HG03469 (cell line): ENCODE results near the gene ARHGAP26.

ENCODE experiments used
- ATAC-seq: cut with Tn5 transposase; IDR thresholded peaks from one replicate; pipeline ENCODE4 v1.9.1; 2021; ENCODE audit warnings: mild to moderate bottlenecking, moderate library complexity, moderate number of reproducible peaks; ENCODE audit not compliant: unreplicated experiment

The ARHGAP26 gene

DNA sequence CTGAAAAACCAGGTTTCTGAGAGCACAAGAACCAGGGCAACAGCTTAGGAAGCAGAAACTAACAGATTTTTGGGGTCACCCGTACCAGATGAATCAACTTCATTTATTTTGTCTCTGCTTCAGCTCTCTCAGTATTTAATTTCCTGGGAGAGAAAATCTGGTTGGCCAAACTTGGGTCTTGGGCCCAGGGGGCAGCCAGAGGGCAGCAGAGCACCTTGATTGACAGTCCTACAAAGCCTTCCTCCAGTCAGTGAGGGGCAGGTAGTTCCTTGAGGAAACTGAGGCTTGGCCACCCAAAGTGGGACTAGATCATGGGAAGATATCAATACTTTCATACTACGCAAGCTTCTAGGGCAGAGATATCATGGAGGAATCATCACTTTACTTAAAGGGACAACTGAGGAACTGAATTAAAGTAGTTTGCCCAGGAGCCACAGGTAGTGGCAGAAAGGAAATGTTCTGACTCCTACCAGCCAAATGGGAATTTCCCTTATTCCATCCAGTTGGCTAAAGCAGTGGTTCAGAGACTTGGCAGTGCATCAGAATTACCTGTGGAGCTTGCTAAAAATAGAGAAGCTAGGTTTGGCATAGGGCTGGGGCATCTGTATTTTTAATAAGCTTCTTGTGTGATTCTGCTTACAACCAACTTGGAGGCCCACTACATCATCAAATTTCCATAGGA is 21.5 kb upstream of the ARHGAP26 start:
- no peak for ATAC-seq

DNA sequence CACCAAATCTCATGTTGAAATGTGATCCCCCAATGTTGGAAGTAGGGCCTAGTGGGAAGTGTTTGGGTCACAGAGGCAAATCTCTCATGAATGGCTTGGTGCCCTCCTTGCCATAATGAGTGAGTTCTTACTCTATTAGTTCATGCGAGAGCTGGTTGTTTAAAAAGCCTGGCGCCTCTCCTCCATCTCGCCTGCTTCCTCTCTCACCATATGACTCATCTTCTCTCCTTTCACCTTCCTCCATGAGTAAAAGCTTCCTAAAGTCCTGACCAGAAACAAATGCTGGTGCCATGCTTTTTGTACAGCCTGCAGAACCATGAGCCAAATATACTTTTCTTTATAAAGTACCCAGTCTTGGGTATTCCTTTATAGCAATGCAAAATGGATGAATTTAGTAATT is 20.9 kb upstream of the ARHGAP26 start:
- ATAC-seq, result no peak

DNA sequence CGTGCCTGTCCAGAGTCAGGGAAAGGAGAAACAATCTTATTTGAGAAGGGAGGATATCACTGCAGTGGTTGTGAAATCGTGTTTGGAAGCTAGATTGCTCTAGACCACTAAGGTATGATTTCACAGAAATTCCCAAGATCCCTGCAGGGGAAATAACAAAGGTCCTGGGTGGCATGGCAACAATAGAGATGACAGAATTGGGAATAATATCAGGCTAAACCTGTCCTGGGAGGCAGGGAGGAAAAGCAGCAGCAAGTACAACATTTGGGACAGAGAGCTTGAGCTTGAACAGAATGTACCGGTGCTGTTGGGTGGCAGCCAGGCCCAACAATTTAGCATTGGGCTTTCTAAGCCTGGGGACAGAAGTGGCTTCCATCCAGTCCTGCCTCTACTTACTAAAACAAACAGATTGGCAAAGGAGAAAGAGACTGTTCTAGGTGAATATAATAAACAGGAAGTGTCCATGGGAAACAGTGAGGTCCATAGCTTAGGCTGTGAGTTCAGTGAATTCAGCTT is 17.0 kb upstream of the ARHGAP26 start:
- no peak for ATAC-seq

DNA sequence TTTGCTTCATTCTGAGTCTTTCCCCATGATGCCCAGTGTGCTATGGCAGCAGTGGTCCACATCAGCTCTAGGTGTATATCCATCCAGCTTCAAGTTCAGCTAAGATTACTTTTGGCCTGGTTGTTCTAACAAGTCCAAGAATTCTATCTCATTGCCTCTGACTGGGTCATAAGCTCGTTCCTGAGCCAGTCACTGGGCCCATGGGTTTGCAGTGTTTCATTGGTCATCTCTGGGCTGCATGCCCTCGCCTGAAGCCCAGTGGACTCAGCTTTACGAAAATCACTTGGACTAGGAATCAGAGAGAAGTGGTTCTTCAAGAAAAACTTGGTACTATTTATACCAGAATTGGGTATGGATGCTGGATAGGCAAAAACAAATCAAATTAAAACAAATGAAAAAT is 16.1 kb upstream of the ARHGAP26 start:
- ATAC-seq, result no peak

DNA sequence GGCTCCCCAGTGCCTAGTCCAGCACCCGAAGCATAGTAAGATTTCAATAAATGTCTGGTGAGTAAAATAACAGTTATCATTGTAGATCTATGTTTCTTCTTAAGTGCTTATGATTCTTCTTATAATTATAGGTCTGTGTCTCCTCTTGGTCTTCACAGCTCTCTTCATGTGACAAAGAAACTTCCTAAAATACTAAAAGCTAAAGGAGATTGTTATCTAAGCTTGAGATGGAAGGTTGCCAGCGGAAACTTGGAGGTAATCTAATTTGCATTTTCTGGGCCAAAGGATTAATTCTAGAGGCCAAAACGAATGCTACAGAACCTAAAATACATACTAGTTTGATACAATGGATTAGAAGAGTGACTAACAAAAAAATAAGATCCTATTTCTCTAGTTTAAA is 13.6 kb upstream of the ARHGAP26 start:
- ATAC-seq, result no peak

DNA sequence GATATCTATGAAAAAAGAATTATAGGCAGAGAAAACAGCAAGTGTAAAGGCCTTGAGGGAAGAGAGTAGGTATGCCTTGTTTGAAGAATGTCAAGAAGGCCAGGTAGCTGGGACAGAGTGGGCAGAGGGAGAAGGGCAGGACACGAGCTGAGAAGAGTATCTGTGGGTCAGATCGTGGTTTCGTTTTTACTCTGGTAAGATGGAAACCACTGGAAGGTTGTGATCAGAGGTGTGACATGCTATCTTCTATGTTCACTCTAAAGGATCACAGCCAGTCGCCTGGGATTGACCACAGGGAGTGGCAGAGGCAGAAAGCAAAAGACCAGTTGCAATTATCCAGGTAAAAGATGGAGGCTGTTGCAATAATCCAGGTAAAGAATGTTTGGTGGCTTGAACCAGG is 12.6 kb upstream of the ARHGAP26 start:
- no peak for ATAC-seq

DNA sequence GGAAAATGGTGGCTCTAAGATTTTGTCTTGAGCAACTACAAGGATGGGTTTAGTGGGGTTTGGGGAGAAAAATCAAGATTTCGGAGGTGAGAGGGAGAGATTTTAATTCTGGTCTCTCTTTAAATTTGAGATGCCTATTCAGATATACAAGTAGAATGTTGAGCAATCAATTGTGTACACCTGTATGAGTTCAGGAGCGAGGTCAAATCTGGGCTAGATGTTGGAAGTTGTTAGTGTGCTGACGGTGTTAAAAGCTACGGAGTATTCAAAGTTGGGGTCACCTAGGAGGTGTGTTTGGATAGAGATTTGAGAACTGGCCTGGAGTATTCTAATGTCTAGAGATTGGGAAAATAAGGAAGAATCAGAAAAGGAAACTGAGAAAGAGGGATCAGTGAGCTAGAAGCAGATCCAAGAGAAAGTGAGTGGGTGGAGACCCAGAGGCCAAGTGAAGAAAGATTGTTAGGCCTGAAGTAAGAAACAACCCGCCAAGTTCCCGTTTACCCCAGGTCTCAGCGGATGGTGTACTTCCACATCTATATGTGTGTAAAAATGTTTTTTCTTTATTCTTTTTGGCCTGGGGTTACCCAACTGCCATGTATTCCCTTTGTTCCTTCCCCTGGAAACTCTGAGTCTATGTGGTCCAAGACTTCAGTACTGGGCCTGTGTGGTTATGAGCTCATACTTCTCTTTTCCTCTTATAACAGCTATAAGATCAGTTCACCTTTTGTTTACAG is 11.9 kb upstream of the ARHGAP26 start:
- no peak for ATAC-seq

DNA sequence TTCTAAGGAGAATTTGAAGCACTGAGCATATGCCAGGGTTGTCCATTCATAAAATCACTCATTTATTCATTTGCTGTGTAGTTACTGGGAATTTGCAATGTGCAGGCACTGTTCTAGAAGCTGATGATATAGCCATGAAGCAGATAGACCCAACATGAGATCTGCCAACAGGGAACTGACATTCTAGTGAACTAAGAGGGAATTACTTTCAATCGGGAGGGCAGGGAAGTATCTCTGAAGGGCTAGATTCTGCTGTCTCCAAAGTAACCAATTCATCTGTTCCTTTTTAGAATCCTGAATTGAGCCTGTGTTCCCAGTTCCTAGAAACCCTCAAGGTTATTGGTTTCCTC is 11.4 kb upstream of the ARHGAP26 start:
- no peak for ATAC-seq

DNA sequence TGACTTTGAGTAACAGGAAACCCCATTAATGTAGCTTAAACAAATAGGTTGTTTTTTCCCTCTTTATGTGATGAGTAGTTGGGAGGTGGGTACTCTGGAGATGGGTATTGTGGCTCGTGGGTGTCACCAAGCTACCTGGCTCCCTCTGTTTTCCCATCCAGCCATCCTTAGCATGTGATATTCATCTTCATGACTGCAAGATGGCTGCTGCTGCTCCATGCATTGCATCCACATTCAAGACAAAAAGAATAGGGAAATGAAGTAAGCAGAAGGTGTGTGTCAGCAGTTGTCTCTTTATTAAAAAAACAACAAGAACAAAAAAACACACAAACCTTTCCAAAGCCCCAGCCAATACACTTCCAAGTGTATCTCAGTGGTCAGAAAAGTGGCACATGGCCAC is 6.5 kb upstream of the ARHGAP26 start:
- no peak for ATAC-seq

DNA sequence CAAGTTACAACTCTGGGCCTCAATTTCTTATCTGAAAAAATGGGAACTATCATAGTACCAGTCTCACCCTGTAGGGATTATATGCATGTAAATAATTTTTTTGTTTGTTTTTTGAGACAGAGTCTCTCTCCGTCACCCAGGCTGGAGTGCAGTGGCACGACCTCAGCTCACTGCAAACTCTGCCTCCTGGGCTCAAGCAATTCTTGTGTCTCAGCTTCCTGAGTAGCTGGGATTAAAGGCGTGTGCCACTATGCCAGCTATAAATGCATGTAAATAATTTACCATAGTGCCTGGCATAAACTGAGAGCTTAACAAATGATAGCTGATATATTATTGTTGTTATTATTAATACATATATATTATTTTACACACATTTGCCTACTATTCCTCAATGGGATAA is 3.0 kb upstream of the ARHGAP26 start:
- ATAC-seq, result no peak

DNA sequence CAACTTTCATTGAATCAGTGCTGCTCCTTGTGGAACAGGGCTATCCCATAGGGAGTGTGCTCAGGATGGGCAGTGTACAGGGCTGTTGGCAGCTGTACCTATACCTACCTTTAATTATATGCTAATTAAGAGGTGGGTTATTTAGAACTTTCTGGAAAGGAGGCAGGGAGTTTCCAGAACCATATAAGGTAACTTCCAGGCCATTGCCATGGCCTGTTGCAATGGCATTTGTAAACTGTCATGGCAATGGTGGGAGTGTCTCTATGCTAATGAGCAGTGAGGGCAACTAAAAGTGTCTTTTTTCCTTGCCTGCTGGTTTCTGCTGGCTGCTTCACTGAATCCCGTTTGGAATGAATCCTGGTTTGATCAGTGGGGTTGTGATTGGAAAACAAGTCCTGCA is 2.3 kb upstream of the ARHGAP26 start:
- ATAC-seq, result no peak

DNA sequence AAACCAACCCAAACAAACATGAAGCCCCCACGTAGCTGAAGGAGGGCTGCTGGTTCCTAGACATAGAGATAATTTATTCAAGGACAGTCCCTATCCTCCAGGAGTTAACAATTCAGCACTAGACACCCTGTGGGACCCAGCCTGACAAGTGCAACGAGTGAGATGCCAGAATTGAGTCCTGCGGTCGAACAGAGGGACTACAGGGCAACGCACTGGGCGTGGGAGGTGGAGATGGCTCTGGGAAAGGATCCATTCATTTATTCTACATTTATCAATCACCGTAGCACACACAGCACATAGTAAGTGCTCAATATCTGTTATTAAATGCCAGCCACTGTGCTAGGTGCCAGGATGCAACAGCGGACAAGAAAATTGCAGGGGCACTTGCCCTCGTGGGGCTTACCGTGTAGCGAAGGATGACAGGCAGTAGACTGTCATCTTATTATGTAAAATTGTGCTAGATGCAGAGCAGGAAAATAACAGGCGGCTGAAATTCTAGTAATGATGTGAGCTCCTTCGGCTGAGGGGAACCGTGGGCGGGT is 855 bp upstream of the ARHGAP26 start:
- no peak for ATAC-seq

DNA sequence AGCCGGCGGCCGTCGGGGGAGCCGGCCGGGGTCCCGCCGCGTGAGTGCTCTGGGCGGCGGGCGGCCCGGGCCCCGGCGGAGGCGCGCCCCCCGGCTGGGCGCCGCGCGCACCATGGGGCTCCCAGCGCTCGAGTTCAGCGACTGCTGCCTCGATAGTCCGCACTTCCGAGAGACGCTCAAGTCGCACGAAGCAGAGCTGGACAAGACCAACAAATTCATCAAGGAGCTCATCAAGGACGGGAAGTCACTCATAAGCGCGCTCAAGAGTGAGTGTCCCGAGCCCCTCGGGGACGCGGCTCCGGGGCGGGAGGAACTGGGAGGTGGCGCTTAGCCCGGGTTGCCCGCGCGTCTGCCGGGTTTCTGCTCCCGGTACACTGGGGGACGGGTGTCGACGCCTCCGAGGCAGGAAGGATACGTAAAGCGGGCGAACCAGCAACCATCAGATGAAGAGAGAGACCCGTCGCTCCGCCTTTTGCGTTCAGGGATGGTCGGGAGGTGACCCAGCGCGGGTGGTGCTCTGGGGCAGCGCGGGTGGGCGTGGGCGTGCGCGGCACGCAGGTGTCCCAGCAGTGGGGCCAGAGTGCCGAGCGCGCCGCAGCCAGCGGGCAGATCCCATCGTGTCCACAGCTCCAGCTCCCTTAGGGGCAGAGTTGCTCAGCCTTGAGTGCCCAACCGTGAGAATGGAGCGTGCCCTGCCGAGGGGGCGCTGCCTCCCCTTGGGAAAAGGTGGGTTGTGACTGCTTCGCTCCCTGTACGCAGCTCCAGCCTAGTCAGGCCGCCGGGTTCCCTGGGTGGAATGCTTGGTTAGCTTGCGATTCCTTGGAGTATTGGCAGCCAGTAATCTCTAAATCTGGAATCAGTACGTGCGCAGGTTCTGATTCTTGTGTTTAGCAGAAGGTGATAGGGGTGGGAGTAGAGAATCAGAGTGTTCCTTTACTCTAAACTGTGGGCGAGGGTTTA is 753 bp downstream of the ARHGAP26 start:
- ATAC-seq, result peak; percentile 2

DNA sequence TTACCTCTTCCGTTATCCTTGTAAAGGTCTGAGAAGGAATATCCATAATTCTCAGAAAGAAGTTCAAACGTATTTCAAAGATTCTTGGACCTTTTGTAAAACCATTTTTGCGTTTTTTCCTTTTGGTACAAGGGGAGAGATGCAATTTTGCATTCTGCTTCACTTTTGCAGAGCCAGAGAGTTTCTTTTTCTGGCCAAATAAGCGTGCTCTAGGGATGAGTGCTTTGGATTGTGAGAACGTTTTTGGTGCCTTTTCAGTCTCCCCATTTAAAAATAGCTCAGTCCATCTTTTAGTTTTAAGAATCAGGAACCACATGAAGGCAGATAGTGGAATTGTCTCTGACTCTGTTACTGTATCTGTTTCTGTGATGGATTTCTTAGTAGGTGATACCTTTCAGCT is 1.5 kb downstream of the ARHGAP26 start:
- ATAC-seq, result no peak

DNA sequence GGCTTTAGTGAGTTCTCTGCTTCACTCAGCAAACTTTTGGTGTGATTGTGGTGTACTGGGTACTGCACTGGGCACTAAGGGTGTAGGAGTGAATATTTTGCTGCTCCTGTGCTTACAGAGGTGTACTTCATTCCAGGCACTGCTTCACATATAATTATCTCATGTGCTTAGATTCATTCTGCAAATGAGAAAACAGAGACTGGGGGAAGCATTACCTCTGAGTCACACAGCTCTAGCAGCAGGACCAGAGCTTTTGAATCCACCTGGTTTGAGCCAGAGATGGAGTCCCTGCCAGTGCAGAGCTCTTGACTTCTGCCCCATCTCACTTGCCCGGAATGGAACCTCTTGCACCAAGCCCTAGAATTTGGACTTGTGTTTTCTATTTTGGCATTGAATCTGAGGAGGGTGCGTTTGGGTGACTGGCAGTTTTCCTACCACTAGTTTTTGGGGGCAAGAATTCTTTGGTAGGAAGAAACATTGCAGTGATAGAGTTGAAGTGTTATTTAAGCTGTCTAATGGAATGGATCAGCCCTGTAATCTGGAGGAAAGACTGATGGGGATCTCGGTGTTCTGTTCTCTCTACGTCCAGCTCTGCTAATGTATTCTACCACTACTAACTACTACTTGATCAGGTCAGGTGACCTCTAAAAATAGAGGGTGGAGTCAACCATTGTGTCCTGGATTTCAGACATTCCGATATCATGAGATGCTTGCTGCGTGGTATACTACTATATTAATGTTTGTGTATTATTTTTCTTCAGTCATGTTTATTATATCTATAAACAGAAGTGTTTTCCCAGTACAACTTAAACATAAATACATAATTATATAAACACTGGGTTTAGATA is 2.5 kb downstream of the ARHGAP26 start:
- ATAC-seq, result no peak

DNA sequence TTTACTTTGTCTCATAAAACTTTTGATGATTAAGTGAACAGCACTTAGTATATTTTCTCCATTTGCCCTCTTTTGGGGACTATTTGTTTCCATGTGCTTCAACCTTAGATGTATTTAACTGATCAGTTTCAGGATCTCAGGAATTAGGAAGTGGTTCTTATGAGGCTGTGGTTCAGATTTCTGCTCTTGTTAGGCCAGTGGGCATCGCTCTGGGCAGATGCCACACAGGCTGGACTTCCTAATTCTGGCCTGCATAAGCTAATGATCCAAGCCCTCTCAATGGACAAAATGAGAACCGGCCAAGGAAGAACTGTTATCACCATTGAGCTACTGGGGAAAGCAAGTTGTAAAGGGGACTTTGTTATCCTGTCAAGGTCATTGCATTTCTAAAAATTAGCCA is 6.9 kb downstream of the ARHGAP26 start:
- ATAC-seq, result no peak

DNA sequence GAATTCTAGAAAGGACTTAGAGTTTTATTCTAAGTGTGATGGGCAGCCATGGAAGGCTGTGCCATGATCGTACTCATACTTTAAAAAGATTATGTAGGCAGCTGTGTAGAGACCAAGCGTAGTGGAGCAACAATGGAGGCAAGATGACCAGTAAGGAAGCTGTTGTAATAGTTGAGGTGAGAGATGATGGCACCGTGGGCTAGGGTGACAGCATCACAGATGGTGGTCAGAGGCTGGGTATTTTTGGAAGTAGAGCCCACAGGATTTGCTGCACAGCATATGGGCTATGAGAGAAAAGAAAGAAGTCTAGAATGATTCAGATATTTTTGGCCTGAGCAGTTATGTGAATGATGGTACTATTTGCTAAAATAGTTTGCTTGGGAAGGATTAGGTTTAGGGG is 7.7 kb downstream of the ARHGAP26 start:
- ATAC-seq, result no peak

DNA sequence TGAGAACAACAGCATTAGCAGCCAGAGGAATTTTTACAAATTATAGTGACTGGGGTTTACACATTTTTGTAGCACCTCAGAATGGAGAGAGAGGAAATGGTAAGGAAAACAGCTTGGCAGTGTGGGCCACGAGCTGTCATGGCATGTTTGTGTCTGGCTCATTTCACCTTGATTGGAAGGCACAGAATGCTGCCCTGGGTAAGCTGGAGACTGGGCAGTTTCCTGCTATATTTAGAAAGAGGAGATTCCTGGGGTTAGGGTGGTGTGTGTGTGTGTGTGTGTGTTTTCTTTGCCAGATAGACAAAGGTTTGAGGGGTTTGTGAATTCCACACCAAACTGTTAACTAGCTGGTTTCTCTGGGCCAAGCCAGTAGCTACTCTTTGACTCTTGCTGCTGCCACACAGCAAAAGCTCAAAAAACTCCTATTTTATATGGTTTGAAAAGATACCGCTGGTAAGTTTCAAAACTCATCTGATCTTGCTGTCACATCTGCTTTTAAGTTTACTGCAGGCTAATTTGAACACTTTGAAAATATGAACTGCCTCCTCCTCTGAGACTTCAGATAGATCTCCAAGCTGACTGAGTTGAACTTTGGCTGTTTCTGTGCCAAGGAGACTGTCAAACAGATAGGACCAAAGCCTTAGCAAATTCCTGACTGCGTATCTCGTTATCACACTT is 9.1 kb downstream of the ARHGAP26 start:
- no peak for ATAC-seq

DNA sequence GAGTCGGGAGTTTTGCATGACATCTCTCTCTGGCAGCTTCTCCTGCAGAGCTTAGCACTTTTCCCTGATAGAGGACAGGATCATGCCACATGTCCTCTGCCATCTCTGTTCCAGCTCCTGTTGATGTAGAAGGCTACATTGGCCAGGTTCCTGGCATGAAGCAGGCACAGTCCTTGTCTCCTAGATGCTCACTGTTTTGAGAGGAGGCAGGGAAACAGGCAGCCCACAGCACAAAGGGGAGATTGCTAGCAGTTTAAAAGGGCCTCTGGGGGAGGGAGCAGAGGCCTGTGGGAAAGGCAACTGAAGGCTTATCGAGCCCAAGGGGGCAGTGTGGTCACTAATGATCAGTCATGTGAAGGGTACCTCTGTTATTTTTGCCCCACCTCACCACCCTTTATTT is 10.7 kb downstream of the ARHGAP26 start:
- no peak for ATAC-seq
